Astrocyte (in vitro differentiated cells and primary cell): ENCODE results near the gene TSNAXIP1.

Source experiments
- EZH2 ChIP-seq: IDR thresholded peaks from 2 replicates; pipeline ENCODE4 v1.6.1; 2012; ENCODE audit warnings: mild to moderate bottlenecking, low read length, inconsistent platforms; ENCODE audit not compliant: insufficient read depth
- TF ChIP-seq, protein P1 (sequence below): IDR thresholded peaks from 2 replicates; pipeline ENCODE4 v1.5.1; 2011; ENCODE audit warnings: low read depth, mild to moderate bottlenecking, inconsistent platforms, low read length, moderate library complexity; ENCODE audit not compliant: insufficient read depth

DNA sequence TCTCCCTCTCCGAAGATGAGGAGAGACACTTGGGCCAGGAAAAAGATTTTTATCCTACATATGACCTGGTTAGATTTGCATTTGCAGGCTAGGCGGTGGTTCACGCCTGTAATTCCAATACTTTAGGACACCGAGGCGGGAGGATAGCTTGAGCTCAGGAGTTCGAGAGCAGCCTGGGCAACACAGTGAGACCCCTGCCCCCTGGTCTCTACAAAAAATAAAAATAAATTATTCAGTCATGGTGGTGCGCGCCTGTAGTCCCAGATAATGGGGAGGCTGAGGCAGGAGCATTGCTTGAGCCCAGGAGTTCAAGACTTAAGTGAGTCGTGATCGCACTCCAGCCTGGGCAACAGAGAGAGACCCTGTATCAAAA lies 27.5 kb downstream of the TSNAXIP1 start:
- TF ChIP-seq, protein P1, sequence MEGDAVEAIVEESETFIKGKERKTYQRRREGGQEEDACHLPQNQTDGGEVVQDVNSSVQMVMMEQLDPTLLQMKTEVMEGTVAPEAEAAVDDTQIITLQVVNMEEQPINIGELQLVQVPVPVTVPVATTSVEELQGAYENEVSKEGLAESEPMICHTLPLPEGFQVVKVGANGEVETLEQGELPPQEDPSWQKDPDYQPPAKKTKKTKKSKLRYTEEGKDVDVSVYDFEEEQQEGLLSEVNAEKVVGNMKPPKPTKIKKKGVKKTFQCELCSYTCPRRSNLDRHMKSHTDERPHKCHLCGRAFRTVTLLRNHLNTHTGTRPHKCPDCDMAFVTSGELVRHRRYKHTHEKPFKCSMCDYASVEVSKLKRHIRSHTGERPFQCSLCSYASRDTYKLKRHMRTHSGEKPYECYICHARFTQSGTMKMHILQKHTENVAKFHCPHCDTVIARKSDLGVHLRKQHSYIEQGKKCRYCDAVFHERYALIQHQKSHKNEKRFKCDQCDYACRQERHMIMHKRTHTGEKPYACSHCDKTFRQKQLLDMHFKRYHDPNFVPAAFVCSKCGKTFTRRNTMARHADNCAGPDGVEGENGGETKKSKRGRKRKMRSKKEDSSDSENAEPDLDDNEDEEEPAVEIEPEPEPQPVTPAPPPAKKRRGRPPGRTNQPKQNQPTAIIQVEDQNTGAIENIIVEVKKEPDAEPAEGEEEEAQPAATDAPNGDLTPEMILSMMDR: no peak
- no peak for TF ChIP-seq EZH2
